K562 (cell line): ENCODE results near the gene MEDAG. TPM values are rescaled to one million over a fixed set of nuclear protein-coding genes. Genes with fewer than 3 reads are reported as not detected.

Source experiments
- KDM2B ChIP-seq: fragments of 250-450 bp; sonication (Bioruptor Pico); IDR thresholded peaks from 2 replicates; pipeline ENCODE4 v1.8.0; 2021; ENCODE audit warnings: mild to moderate bottlenecking, moderate library complexity
- MEIS2 ChIP-seq: fragments of 450-650 bp; IDR thresholded peaks from 2 replicates; pipeline ENCODE4 v1.6.1; 2014; ENCODE audit warnings: mild to moderate bottlenecking; ENCODE audit not compliant: partially characterized antibody
- MIER1 ChIP-seq: fragments of 450-650 bp; IDR thresholded peaks from 2 replicates; pipeline ENCODE4 v1.6.1; 2016; ENCODE audit warnings: antibody characterized with exemption, mild to moderate bottlenecking, low read depth
- SNRNP70 ChIP-seq: fragments of 200-400 bp; formaldehyde crosslinking; optimal IDR thresholded peaks from 2 replicates; pipeline ENCODE3; 2017; ENCODE audit warnings: low read depth, low read length
- ZFX ChIP-seq: sonication (generic); formaldehyde crosslinking; IDR thresholded peaks from 2 replicates; pipeline ENCODE4 v1.8.0; 2022; ENCODE audit warnings: mild to moderate bottlenecking, missing genetic modification reagents, moderate library complexity
- ZNF316 ChIP-seq: fragments of 450-650 bp; IDR thresholded peaks from 2 replicates; pipeline ENCODE4 v1.6.1; 2016
- ZNF778 ChIP-seq: fragments of 450-650 bp; formaldehyde crosslinking; IDR thresholded peaks from 2 replicates; pipeline ENCODE4 v1.4.0; 2020; ENCODE audit warnings: mild to moderate bottlenecking, moderate library complexity
- polyA plus RNA-seq, 8 experiments: library from polyadenylated mRNA; depleted of rRNA in 4 of 8; stranded (reverse) in 5 of 8; unstranded in 3 of 8; fragments of >200 nt; fragmentation: Nextera tagmentation in 2 of 8; fragmentation: Illumina TruSeq in 1 of 8; extraction: Ambion mirVana in 2 of 8; extraction: Trizol in 1 of 8; gene quantifications; 2 replicates each; pipeline versions ENCODE4 v1.2.1 to v1.2.3, GENCODE V29; 2011 to 2014; ENCODE audit warnings: inconsistent platforms in 1 of 8, missing spikeins in 1 of 8
- total RNA-seq, 7 experiments: library from RNA; depleted of rRNA in 6 of 7; stranded (reverse); fragments of >200 nt in 6 of 7; fragmentation: Illumina TruSeq in 2 of 7; extraction: Trizol in 2 of 7; gene quantifications; 2 replicates each; pipeline versions ENCODE4 v1.2.1 to v1.2.3, GENCODE V29; 2011 to 2021; ENCODE audit warnings: low replicate concordance in 1 of 7
- TF ChIP-seq, protein P1 (sequence below): sonication (generic); formaldehyde crosslinking; IDR thresholded peaks from 2 replicates; pipeline ENCODE4 v1.8.1; 2023; ENCODE audit warnings: mild to moderate bottlenecking, missing genetic modification reagents, moderate library complexity
- TF ChIP-seq, protein P2 (sequence below): sonication (generic); formaldehyde crosslinking; IDR thresholded peaks from 2 replicates; pipeline ENCODE4 v1.8.0; 2023; ENCODE audit warnings: mild to moderate bottlenecking, missing genetic modification reagents
- TF ChIP-seq, protein P3 (sequence below): fragments of 250-450 bp; sonication (Bioruptor Pico); IDR thresholded peaks from 2 replicates; pipeline ENCODE4 v1.4.0; 2020; ENCODE audit warnings: mild to moderate bottlenecking, moderate library complexity
- TF ChIP-seq, protein P4 (sequence below), 3 experiments: IDR thresholded peaks in 2 of 3; conservative IDR thresholded peaks in 1 of 3; 2 replicates each; pipeline ENCODE4 v1.5.1; 2011 to 2012; ENCODE audit warnings: low read length in 3 of 3, mild to moderate bottlenecking in 3 of 3, control low read depth in 2 of 3, improper control_type of control experiment in 1 of 3, inconsistent platforms in 1 of 3, low read depth in 1 of 3, mixed read lengths in 1 of 3, moderate library complexity in 1 of 3; ENCODE audit not compliant: insufficient read depth in 2 of 3
- TF ChIP-seq, protein P5 (sequence below): fragments of 250-450 bp; sonication (Bioruptor Pico); IDR thresholded peaks from 2 replicates; pipeline ENCODE4 v1.5.0; 2020; ENCODE audit warnings: mild to moderate bottlenecking, borderline replicate concordance
- TF ChIP-seq, protein P6 (sequence below): fragments of 450-650 bp; IDR thresholded peaks from 2 replicates; pipeline ENCODE4 v1.6.1; 2016

MEDAG gene
- total and polyA plus RNA-seq, 9 of the 15 experiments (the other 6 are each of a cell fraction or from before 2014, with no cell fraction given): not detected

DNA sequence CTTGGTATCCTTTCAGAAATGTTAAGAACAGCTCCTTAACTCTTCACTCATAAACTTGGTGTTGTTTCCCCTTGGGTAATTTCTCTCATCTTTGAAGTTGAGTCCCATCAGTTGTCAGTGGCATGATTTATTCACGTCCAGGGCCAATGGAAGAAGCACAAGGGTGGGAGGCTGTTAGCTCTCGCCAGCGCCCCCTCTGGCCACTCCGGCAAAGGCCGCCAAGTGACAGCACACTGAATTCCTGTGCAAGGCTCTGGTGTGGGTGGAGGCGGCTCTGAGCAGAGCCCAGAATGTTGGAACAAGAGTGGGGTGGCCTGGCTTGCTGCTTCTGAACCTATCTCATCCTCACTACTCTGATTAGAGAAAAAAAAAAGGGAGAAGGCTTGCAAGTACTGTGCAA is 13.1 kb upstream of the MEDAG start (continued):
- TF ChIP-seq, protein P1, sequence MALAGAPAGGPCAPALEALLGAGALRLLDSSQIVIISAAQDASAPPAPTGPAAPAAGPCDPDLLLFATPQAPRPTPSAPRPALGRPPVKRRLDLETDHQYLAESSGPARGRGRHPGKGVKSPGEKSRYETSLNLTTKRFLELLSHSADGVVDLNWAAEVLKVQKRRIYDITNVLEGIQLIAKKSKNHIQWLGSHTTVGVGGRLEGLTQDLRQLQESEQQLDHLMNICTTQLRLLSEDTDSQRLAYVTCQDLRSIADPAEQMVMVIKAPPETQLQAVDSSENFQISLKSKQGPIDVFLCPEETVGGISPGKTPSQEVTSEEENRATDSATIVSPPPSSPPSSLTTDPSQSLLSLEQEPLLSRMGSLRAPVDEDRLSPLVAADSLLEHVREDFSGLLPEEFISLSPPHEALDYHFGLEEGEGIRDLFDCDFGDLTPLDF (CRISPR knock-in tag): no peak
- TF ChIP-seq ZFX (CRISPR knock-in tag) (no peak), SNRNP70 (no peak), ZNF778 (CRISPR knock-in tag) (no peak), ZNF316 (no peak), MIER1 (no peak), MEIS2 (peak; percentile 76), KDM2B (CRISPR knock-in tag) (no peak)
- TF ChIP-seq, protein P2, sequence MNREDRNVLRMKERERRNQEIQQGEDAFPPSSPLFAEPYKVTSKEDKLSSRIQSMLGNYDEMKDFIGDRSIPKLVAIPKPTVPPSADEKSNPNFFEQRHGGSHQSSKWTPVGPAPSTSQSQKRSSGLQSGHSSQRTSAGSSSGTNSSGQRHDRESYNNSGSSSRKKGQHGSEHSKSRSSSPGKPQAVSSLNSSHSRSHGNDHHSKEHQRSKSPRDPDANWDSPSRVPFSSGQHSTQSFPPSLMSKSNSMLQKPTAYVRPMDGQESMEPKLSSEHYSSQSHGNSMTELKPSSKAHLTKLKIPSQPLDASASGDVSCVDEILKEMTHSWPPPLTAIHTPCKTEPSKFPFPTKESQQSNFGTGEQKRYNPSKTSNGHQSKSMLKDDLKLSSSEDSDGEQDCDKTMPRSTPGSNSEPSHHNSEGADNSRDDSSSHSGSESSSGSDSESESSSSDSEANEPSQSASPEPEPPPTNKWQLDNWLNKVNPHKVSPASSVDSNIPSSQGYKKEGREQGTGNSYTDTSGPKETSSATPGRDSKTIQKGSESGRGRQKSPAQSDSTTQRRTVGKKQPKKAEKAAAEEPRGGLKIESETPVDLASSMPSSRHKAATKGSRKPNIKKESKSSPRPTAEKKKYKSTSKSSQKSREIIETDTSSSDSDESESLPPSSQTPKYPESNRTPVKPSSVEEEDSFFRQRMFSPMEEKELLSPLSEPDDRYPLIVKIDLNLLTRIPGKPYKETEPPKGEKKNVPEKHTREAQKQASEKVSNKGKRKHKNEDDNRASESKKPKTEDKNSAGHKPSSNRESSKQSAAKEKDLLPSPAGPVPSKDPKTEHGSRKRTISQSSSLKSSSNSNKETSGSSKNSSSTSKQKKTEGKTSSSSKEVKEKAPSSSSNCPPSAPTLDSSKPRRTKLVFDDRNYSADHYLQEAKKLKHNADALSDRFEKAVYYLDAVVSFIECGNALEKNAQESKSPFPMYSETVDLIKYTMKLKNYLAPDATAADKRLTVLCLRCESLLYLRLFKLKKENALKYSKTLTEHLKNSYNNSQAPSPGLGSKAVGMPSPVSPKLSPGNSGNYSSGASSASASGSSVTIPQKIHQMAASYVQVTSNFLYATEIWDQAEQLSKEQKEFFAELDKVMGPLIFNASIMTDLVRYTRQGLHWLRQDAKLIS (CRISPR knock-in tag): no peak
- TF ChIP-seq, protein P3, sequence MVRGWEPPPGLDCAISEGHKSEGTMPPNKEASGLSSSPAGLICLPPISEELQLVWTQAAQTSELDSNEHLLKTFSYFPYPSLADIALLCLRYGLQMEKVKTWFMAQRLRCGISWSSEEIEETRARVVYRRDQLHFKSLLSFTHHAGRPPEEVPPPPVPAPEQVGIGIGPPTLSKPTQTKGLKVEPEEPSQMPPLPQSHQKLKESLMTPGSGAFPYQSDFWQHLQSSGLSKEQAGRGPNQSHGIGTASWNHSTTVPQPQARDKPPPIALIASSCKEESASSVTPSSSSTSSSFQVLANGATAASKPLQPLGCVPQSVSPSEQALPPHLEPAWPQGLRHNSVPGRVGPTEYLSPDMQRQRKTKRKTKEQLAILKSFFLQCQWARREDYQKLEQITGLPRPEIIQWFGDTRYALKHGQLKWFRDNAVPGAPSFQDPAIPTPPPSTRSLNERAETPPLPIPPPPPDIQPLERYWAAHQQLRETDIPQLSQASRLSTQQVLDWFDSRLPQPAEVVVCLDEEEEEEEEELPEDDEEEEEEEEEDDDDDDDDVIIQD: no peak
- TF ChIP-seq, protein P4, sequence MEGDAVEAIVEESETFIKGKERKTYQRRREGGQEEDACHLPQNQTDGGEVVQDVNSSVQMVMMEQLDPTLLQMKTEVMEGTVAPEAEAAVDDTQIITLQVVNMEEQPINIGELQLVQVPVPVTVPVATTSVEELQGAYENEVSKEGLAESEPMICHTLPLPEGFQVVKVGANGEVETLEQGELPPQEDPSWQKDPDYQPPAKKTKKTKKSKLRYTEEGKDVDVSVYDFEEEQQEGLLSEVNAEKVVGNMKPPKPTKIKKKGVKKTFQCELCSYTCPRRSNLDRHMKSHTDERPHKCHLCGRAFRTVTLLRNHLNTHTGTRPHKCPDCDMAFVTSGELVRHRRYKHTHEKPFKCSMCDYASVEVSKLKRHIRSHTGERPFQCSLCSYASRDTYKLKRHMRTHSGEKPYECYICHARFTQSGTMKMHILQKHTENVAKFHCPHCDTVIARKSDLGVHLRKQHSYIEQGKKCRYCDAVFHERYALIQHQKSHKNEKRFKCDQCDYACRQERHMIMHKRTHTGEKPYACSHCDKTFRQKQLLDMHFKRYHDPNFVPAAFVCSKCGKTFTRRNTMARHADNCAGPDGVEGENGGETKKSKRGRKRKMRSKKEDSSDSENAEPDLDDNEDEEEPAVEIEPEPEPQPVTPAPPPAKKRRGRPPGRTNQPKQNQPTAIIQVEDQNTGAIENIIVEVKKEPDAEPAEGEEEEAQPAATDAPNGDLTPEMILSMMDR (IDR thresholded peaks at IDR 0.05 in 2 of 3, conservative IDR thresholded peaks at IDR 0.05 in 1 of 3; ENCODE audit: insufficient read depth in 2 of 3, low read depth in 1 of 3, low read length in 3 of 3): peak; percentile 41 to 64 (median 46)
- TF ChIP-seq, protein P5, sequence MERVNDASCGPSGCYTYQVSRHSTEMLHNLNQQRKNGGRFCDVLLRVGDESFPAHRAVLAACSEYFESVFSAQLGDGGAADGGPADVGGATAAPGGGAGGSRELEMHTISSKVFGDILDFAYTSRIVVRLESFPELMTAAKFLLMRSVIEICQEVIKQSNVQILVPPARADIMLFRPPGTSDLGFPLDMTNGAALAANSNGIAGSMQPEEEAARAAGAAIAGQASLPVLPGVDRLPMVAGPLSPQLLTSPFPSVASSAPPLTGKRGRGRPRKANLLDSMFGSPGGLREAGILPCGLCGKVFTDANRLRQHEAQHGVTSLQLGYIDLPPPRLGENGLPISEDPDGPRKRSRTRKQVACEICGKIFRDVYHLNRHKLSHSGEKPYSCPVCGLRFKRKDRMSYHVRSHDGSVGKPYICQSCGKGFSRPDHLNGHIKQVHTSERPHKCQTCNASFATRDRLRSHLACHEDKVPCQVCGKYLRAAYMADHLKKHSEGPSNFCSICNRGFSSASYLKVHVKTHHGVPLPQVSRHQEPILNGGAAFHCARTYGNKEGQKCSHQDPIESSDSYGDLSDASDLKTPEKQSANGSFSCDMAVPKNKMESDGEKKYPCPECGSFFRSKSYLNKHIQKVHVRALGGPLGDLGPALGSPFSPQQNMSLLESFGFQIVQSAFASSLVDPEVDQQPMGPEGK (CRISPR knock-in tag): no peak
- TF ChIP-seq, protein P6, sequence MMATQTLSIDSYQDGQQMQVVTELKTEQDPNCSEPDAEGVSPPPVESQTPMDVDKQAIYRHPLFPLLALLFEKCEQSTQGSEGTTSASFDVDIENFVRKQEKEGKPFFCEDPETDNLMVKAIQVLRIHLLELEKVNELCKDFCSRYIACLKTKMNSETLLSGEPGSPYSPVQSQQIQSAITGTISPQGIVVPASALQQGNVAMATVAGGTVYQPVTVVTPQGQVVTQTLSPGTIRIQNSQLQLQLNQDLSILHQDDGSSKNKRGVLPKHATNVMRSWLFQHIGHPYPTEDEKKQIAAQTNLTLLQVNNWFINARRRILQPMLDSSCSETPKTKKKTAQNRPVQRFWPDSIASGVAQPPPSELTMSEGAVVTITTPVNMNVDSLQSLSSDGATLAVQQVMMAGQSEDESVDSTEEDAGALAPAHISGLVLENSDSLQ: peak; percentile 94
